A549 (cell line): ENCODE data around the gene HMGXB3.

Experiments
- BCL3 ChIP-seq: fragments of >200 bp; sonication (Bioruptor Twin); formaldehyde crosslinking; IDR thresholded peaks from 3 replicates; pipeline ENCODE4 v1.6.1; 2016
- CEBPB ChIP-seq, 2 experiments: fragments of >200 bp in 1 of 2; sonication (Bioruptor Twin) in 1 of 2; formaldehyde crosslinking in 1 of 2; IDR thresholded peaks; 2 replicates each; pipeline ENCODE4 v1.6.1; 2012 to 2016
- CTCF ChIP-seq: fragments of >200 bp; sonication (Bioruptor Twin); formaldehyde crosslinking; IDR thresholded peaks from 3 replicates; pipeline ENCODE4 v1.5.1; 2016
- EHMT2 ChIP-seq: fragments of 200-600 bp; sonication (generic); IDR thresholded peaks from 2 replicates; pipeline ENCODE4 v1.6.1; 2016; ENCODE audit warnings: antibody characterized with exemption, low read depth, mild to moderate bottlenecking, moderate library complexity
- ESRRA ChIP-seq: fragments of 150-350 bp; IDR thresholded peaks from 2 replicates; pipeline ENCODE4 v1.6.1; 2014; ENCODE audit warnings: mild to moderate bottlenecking, low read length, borderline replicate concordance
- GATA3 ChIP-seq: IDR thresholded peaks from 2 replicates; pipeline ENCODE4 v1.6.1; 2012; ENCODE audit warnings: borderline replicate concordance
- HES2 ChIP-seq: fragments of >200 bp; sonication (Bioruptor Twin); formaldehyde crosslinking; IDR thresholded peaks from 2 replicates; pipeline ENCODE4 v1.6.1; 2016
- MAX ChIP-seq: IDR thresholded peaks from 2 replicates; pipeline ENCODE4 v1.6.1; 2012
- RAD21 ChIP-seq, 2 experiments: fragments of >200 bp in 1 of 2; sonication (Bioruptor Twin) in 1 of 2; formaldehyde crosslinking in 1 of 2; IDR thresholded peaks in 1 of 2; conservative IDR thresholded peaks in 1 of 2; 2 replicates in 1 of 2; 3 replicates in 1 of 2; pipeline ENCODE4 v1.6.1; 2012 to 2018; ENCODE audit warnings: inconsistent platforms in 1 of 2
- USF2 ChIP-seq: fragments of 450-650 bp; IDR thresholded peaks from 2 replicates; pipeline ENCODE4 v1.6.1; 2014; ENCODE audit warnings: antibody characterized with exemption

- TF ChIP-seq ESRRA (no peak), GATA3 (no peak), USF2 (no peak), RAD21 (conservative IDR thresholded peaks at IDR 0.05 in 1 of 2, IDR thresholded peaks at IDR 0.05 in 1 of 2) (no peak), CTCF (no peak), HES2 (no peak), BCL3 (no peak), EHMT2 (no peak), MAX (no peak), CEBPB (IDR thresholded peaks at IDR 0.05) (no peak)
These were observed 96.6 kb downstream of the HMGXB3 start for GRCh38 chr5:150097152-150097551.
